Mammary epithelial cell (primary cell): Measurements from ENCODE around the gene OPTC.

ENCODE experiments used
- CTCF ChIP-seq, 2 donors: IDR thresholded peaks in 1 of 2; conservative IDR thresholded peaks in 1 of 2; 2 replicates each; pipeline ENCODE4 v1.5.1; 2011 to 2012; ENCODE audit warnings: inconsistent platforms in 2 of 2, low read length in 2 of 2, mild to moderate bottlenecking in 2 of 2, control low read depth in 1 of 2, low read depth in 1 of 2; ENCODE audit not compliant: insufficient read depth in 1 of 2; ENCODE audit errors: extremely low read depth in 1 of 2
- EZH2 ChIP-seq: IDR thresholded peaks from 2 replicates; pipeline ENCODE4 v1.6.1; 2012; ENCODE audit warnings: low read length, inconsistent platforms, borderline replicate concordance

GRCh38 chr1:203536980-203537455 is 43.1 kb downstream of the OPTC start:
- no peak for TF ChIP-seq CTCF (conservative IDR thresholded peaks at IDR 0.05 in 1 of 2, IDR thresholded peaks at IDR 0.05 in 1 of 2; ENCODE audit: extremely low read depth in 1 of 2, insufficient read depth in 1 of 2, low read depth in 1 of 2, low read length in 2 of 2)
- TF ChIP-seq EZH2 = no peak
